Stimulated activated CD8-positive, alpha-beta memory T cell treated with anti-CD3 and anti-CD28 coated beads, Interleukin-15, amount 100 ng/mL, for 1 hour (primary cell): ENCODE results near the gene PCSK2.

Experiments
- DNase-seq: peaks from one replicate; pipeline ENCODE4 v3.0.0-alpha.2; 2020; ENCODE audit warnings: low read depth

PCSK2 gene

GRCh38 chr20:17505636-17506517 is 279.0 kb downstream of the PCSK2 start:
- no peak for DNase-seq

- no peak for DNase-seq
Measured at GRCh38 chr20:17507032-17507431, 280.2 kb downstream of the PCSK2 start.

- DNase-seq: no peak
Measured at GRCh38 chr20:17507531-17507930, 280.7 kb downstream of the PCSK2 start.

- DNase-seq: no peak
Measured at GRCh38 chr20:17508756-17509155, 281.9 kb downstream of the PCSK2 start.

- no peak for DNase-seq
Measured at GRCh38 chr20:17510548-17510947, 283.7 kb downstream of the PCSK2 start.

GRCh38 chr20:17511401-17511800 is 284.6 kb downstream of the PCSK2 start:
- no peak for DNase-seq

GRCh38 chr20:17513939-17514338 is 287.1 kb downstream of the PCSK2 start:
- DNase-seq: no peak

GRCh38 chr20:17515053-17515452 is 288.2 kb downstream of the PCSK2 start:
- DNase-seq: no peak

- no peak for DNase-seq
Measured at GRCh38 chr20:17518339-17519052, 291.7 kb downstream of the PCSK2 start.

- DNase-seq: no peak
Measured at GRCh38 chr20:17519606-17520285, 292.9 kb downstream of the PCSK2 start.

- DNase-seq: no peak
Measured at GRCh38 chr20:17520583-17520982, 293.7 kb downstream of the PCSK2 start.

- no peak for DNase-seq
Measured at GRCh38 chr20:17522528-17522927, 295.7 kb downstream of the PCSK2 start.

- DNase-seq: no peak
Measured at GRCh38 chr20:17523326-17523725, 296.5 kb downstream of the PCSK2 start.

- no peak for DNase-seq
Measured at GRCh38 chr20:17524560-17524959, 297.7 kb downstream of the PCSK2 start.

GRCh38 chr20:17525132-17525531 is 298.3 kb downstream of the PCSK2 start:
- no peak for DNase-seq

GRCh38 chr20:17525650-17526049 is 298.8 kb downstream of the PCSK2 start:
- DNase-seq: no peak

GRCh38 chr20:17529586-17529985 is 302.7 kb downstream of the PCSK2 start:
- DNase-seq: no peak

GRCh38 chr20:17530153-17530552 is 303.3 kb downstream of the PCSK2 start:
- no peak for DNase-seq

- no peak for DNase-seq
Measured at GRCh38 chr20:17530716-17531664, 304.1 kb downstream of the PCSK2 start, which contains the start of gene BFSP1. BFSP1 (minus strand) TSS chr20:17531379; CDS start chr20:17531329, 50 bp downstream.

- DNase-seq: no peak
Measured at GRCh38 chr20:17531665-17532025, 304.8 kb downstream of the PCSK2 start.

- DNase-seq: no peak
Measured at GRCh38 chr20:17533396-17533795, 306.6 kb downstream of the PCSK2 start.

GRCh38 chr20:17534077-17534476 is 307.2 kb downstream of the PCSK2 start:
- no peak for DNase-seq
